HCT116 (cell line): ENCODE measurements around the gene OPTN. TPM values are rescaled to one million over a fixed set of nuclear protein-coding genes. Genes with fewer than 3 reads are reported as not detected.

ENCODE experiments used
- ATAC-seq: fragments of 200-7000 bp; cut with Tn5 transposase; 2 replicates; pipeline ENCODE4 v1.9.1; 2020; ENCODE audit warnings: mild to moderate bottlenecking, moderate library complexity
- BruUV-seq: library from RNA; stranded (reverse); fragments of 400-500 nt; replicated peaks from 2 replicates; lab custom pipeline; 2021; lab: Mats Ljungman, UMichigan
- CTCF ChIA-PET: fragments of 300-600 bp; sonication (Branson Sonifier 250); formaldehyde crosslinking; loops from one replicate; lab custom pipeline; 2021; ENCODE audit warnings: antibody characterized with exemption; lab: Charles Lee
- POLR2A ChIA-PET: fragments of 300-600, 350-600 bp; sonication (Branson Sonifier 250); formaldehyde crosslinking; loops from one replicate; lab custom pipeline; 2021; ENCODE audit warnings: antibody characterized with exemption; lab: Charles Lee
- RAD21 ChIA-PET, 2 experiments: fragments of 300-600 bp; sonication (Branson Sonifier 250); formaldehyde crosslinking; loops; one replicate each; lab custom pipeline; 2023; ENCODE audit warnings: low total read pairs in 2 of 2; ENCODE audit not compliant: uncharacterized antibody in 2 of 2, unreplicated experiment in 2 of 2, low non-redundant PET in 1 of 2; lab: Charles Lee
- DNase-seq: peaks from one replicate; pipeline ENCODE4 v3.0.0-alpha.2; 2010; ENCODE audit warnings: low read depth, low spot score
- H2AFZ ChIP-seq: fragments of 200-600 bp; shearing (Covaris generic), sonication (generic); 2 replicates; pipeline ENCODE4 v1.6.1; 2017; ENCODE audit warnings: low read depth, mixed run types, mixed read lengths, antibody characterized with exemption, low read length; ENCODE audit not compliant: poor library complexity, severe bottlenecking
- H3K27ac ChIP-seq: 2 replicates; pipeline ENCODE4 v1.5.1; 2012; ENCODE audit warnings: low read depth, low read length
- H3K27me3 ChIP-seq: fragments of 200-600 bp; sonication (generic); 2 replicates; pipeline ENCODE4 v1.6.1; 2016; ENCODE audit warnings: mixed run types, low read length, mixed read lengths; ENCODE audit not compliant: insufficient read depth
- H3K36me3 ChIP-seq, 2 experiments: fragments of 200-500 bp in 1 of 2; fragments of 200-600 bp in 1 of 2; sonication (Bioruptor generic) in 1 of 2; sonication (generic) in 1 of 2; 2 replicates each; pipeline versions ENCODE4 v1.5.1 to v1.6.1; 2014 to 2016; ENCODE audit warnings: low read length in 2 of 2, inconsistent platforms in 1 of 2, mixed read lengths in 1 of 2, mixed run types in 1 of 2; ENCODE audit not compliant: insufficient read depth in 2 of 2, control insufficient read depth in 1 of 2
- H3K4me1 ChIP-seq, 2 experiments: fragments of 200-600 bp in 1 of 2; sonication (generic) in 1 of 2; 2 replicates each; pipeline versions ENCODE4 v1.5.1 to v1.6.1; 2012 to 2017; ENCODE audit warnings: low read length in 2 of 2, inconsistent platforms in 1 of 2, mild to moderate bottlenecking in 1 of 2, mixed read lengths in 1 of 2, mixed run types in 1 of 2, moderate library complexity in 1 of 2; ENCODE audit not compliant: insufficient read depth in 2 of 2, control insufficient read depth in 1 of 2
- H3K4me2 ChIP-seq: fragments of 200-600 bp; sonication (generic); 2 replicates; pipeline ENCODE4 v1.6.1; 2017; ENCODE audit warnings: mixed run types, low read length, mixed read lengths
- H3K4me3 ChIP-seq, 2 experiments: fragments of 200-600 bp in 1 of 2; sonication (generic) in 1 of 2; replicated peaks in 1 of 2; 2 replicates each; pipeline ENCODE4 v1.5.1; 2011 to 2016; ENCODE audit warnings: low read length in 2 of 2, control low read depth in 1 of 2, low read depth in 1 of 2, mild to moderate bottlenecking in 1 of 2, mixed read lengths in 1 of 2, mixed run types in 1 of 2
- H3K79me2 ChIP-seq: fragments of 200-600 bp; sonication (generic); 2 replicates; pipeline ENCODE4 v1.6.1; 2017; ENCODE audit warnings: mild to moderate bottlenecking, mixed run types, low read length, moderate library complexity, mixed read lengths; ENCODE audit not compliant: insufficient read depth
- H3K9ac ChIP-seq: fragments of 200-600 bp; sonication (generic); 2 replicates; pipeline ENCODE4 v1.6.1; 2016; ENCODE audit warnings: low read length, mixed read lengths
- H3K9me2 ChIP-seq: fragments of 200-600 bp; sonication (generic), shearing (Covaris generic); 2 replicates; pipeline ENCODE4 v1.6.1; 2017; ENCODE audit warnings: mixed run types, mild to moderate bottlenecking, moderate library complexity; ENCODE audit not compliant: insufficient read depth
- H3K9me3 ChIP-seq, 2 experiments: fragments of 200-500 bp in 1 of 2; fragments of 200-600 bp in 1 of 2; sonication (Bioruptor generic) in 1 of 2; sonication (generic) in 1 of 2; 2 replicates each; pipeline ENCODE4 v1.6.1; 2014 to 2017; ENCODE audit warnings: low read length in 2 of 2, mixed read lengths in 2 of 2, inconsistent platforms in 1 of 2, low read depth in 1 of 2, mild to moderate bottlenecking in 1 of 2, mixed run types in 1 of 2, moderate library complexity in 1 of 2; ENCODE audit not compliant: control insufficient read depth in 1 of 2, insufficient read depth in 1 of 2
- H4K20me1 ChIP-seq: fragments of 200-600 bp; sonication (generic), shearing (Covaris generic); 2 replicates; pipeline ENCODE4 v1.6.1; 2017; ENCODE audit warnings: mixed run types, mild to moderate bottlenecking, moderate library complexity; ENCODE audit not compliant: insufficient read depth
- CBX3 ChIP-seq: IDR thresholded peaks from 2 replicates; pipeline ENCODE4 v1.6.1; 2012; ENCODE audit warnings: low read depth
- CEBPB ChIP-seq: IDR thresholded peaks from 2 replicates; pipeline ENCODE4 v1.6.1; 2012; ENCODE audit warnings: low read depth
- ELF1 ChIP-seq: IDR thresholded peaks from 2 replicates; pipeline ENCODE4 v1.6.1; 2012; ENCODE audit warnings: low read depth, borderline replicate concordance
- EZH2phosphoT487 ChIP-seq: fragments of 200-600 bp; IDR thresholded peaks from 2 replicates; pipeline ENCODE4 v1.6.1; 2018; ENCODE audit warnings: antibody characterized with exemption, borderline replicate concordance
- FOSL1 ChIP-seq: IDR thresholded peaks from 2 replicates; pipeline ENCODE4 v1.6.1; 2012; ENCODE audit warnings: low read depth
- JUND ChIP-seq: IDR thresholded peaks from 2 replicates; pipeline ENCODE4 v1.6.1; 2012
- MAX ChIP-seq: IDR thresholded peaks from 2 replicates; pipeline ENCODE4 v1.6.1; 2012
- POLR2A ChIP-seq: IDR thresholded peaks from 2 replicates; pipeline ENCODE4 v1.7.0; 2011; ENCODE audit warnings: borderline replicate concordance; ENCODE audit not compliant: insufficient read depth, insufficient read length; ENCODE audit errors: extremely low read depth
- POLR2AphosphoS5 ChIP-seq: IDR thresholded peaks from 2 replicates; pipeline ENCODE4 v1.6.1; 2011; ENCODE audit warnings: mild to moderate bottlenecking, low read depth, low read length, moderate library complexity
- RAD21 ChIP-seq: IDR thresholded peaks from 2 replicates; pipeline ENCODE4 v1.6.1; 2012; ENCODE audit warnings: low read depth, mild to moderate bottlenecking
- SIN3A ChIP-seq: IDR thresholded peaks from 2 replicates; pipeline ENCODE4 v1.6.1; 2012; ENCODE audit warnings: low read depth
- SP1 ChIP-seq: IDR thresholded peaks from 2 replicates; pipeline ENCODE4 v1.6.1; 2012; ENCODE audit warnings: low read depth
- SRF ChIP-seq: IDR thresholded peaks from 2 replicates; pipeline ENCODE4 v1.6.1; 2012; ENCODE audit warnings: low read depth
- TCF7L2 ChIP-seq: IDR thresholded peaks from 2 replicates; pipeline ENCODE4 v1.7.0; 2011; ENCODE audit warnings: borderline replicate concordance, inconsistent platforms; ENCODE audit not compliant: insufficient read depth, insufficient read length; ENCODE audit errors: extremely low read depth
- YY1 ChIP-seq: IDR thresholded peaks from 2 replicates; pipeline ENCODE4 v1.6.1; 2011; ENCODE audit warnings: low read length, low read depth, moderate library complexity, mild to moderate bottlenecking; ENCODE audit not compliant: insufficient replicate concordance; ENCODE audit errors: extremely low read depth
- ZNF274 ChIP-seq: fragments of 200-500 bp; sonication (Bioruptor generic); IDR thresholded peaks from 2 replicates; pipeline ENCODE4 v1.6.1; 2014; ENCODE audit warnings: mild to moderate bottlenecking, low read depth, low read length, inconsistent platforms
- intact Hi-C: fragments of 100-400 bp; cut with micrococcal nuclease; formaldehyde crosslinking; loops from 2 replicates; pipeline ENCODE4 v1.10.0; 2022
- total RNA-seq: library from RNA; stranded (reverse); gene quantifications from one replicate; pipeline ENCODE4 v1.2.1, GENCODE V29; 2021; ENCODE audit not compliant: unreplicated experiment
- TF ChIP-seq, protein P1 (sequence below), 3 experiments: fragments of 200-600 bp in 1 of 3; sonication (generic) in 1 of 3; IDR thresholded peaks in 2 of 3; conservative IDR thresholded peaks in 1 of 3; 2 replicates each; pipeline ENCODE4 v1.5.1; 2012 to 2017; ENCODE audit warnings: low read depth in 2 of 3, low read length in 2 of 3, antibody characterized with exemption in 1 of 3, borderline replicate concordance in 1 of 3, control low read depth in 1 of 3, mild to moderate bottlenecking in 1 of 3, mixed read lengths in 1 of 3, mixed run types in 1 of 3, moderate library complexity in 1 of 3; ENCODE audit not compliant: insufficient read depth in 1 of 3
- TF ChIP-seq, protein P2 (sequence below): IDR thresholded peaks from 2 replicates; pipeline ENCODE4 v1.6.1; 2011; ENCODE audit warnings: mild to moderate bottlenecking, low read length, moderate library complexity; ENCODE audit not compliant: insufficient replicate concordance; ENCODE audit errors: extremely low read depth
- TF ChIP-seq, protein P3 (sequence below): IDR thresholded peaks from 2 replicates; pipeline ENCODE4 v1.6.1; 2012

Gene OPTN
- total RNA-seq, 1 experiment from 2014 or later, result 17.0 TPM

- no peak for TF ChIP-seq ZNF274
- TF ChIP-seq RAD21, result no peak
- TF ChIP-seq, all 23 proteins: peak for 0
These were observed 5.2 kb downstream of the OPTN start (continued) for GRCh38 chr10:13105184-13105583.

DNA sequence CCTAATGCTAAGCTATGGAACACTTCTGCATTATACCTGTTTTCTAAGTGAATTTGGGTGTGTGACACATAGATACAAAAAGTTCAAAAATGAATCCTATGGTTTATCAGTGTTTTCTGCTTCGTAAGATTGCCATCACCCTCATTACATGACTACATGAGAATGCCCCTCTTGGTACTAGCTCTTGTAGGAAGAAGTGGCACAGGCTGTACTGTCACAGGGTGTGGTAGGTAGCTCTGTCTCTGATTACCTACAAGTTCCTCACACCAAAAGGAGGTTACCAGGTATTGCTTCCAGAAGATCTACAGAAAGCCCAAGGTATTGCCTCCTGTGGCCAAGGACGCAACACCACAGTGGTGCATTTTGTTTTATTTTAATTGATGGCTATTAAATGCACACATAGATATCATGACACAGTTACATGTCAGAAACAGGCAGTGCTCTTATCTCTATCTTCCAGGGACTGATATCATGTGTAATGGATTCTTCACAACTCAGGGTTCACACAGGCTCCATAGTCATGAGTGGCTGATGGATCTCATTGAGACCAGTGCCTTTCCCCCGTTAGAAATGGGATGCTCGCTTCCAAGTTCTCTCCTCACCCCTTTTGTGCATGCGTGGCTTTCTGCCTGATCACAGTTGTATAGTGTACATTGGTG lies 6.6 kb downstream of the OPTN start:
- CTCF ChIA-PET, result no interaction called here
- H3K9me2 ChIP-seq, result no peaks in the 10 kb centered on the region
- no peak overlapping the region for H2AFZ ChIP-seq
- peaks cover 5 to 6% of the 10 kb centered on the region in 2 experiments for H3K4me1 ChIP-seq
- POLR2A ChIA-PET, result no interaction called here
- TF ChIP-seq YY1 (no peak), CEBPB (no peak), CBX3 (no peak), MAX (no peak), EZH2phosphoT487 (no peak), ZNF274 (no peak), TCF7L2 (no peak), SRF (no peak), POLR2AphosphoS5 (no peak), ELF1 (no peak), JUND (no peak), SP1 (no peak), RAD21 (no peak), FOSL1 (no peak), POLR2A (no peak), SIN3A (no peak)
- TF ChIP-seq, protein P1, sequence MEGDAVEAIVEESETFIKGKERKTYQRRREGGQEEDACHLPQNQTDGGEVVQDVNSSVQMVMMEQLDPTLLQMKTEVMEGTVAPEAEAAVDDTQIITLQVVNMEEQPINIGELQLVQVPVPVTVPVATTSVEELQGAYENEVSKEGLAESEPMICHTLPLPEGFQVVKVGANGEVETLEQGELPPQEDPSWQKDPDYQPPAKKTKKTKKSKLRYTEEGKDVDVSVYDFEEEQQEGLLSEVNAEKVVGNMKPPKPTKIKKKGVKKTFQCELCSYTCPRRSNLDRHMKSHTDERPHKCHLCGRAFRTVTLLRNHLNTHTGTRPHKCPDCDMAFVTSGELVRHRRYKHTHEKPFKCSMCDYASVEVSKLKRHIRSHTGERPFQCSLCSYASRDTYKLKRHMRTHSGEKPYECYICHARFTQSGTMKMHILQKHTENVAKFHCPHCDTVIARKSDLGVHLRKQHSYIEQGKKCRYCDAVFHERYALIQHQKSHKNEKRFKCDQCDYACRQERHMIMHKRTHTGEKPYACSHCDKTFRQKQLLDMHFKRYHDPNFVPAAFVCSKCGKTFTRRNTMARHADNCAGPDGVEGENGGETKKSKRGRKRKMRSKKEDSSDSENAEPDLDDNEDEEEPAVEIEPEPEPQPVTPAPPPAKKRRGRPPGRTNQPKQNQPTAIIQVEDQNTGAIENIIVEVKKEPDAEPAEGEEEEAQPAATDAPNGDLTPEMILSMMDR (IDR thresholded peaks at IDR 0.05 in 2 of 3, conservative IDR thresholded peaks at IDR 0.05 in 1 of 3; ENCODE audit: borderline replicate concordance in 1 of 3, insufficient read depth in 1 of 3, low read depth in 2 of 3, low read length in 2 of 3), result no peak
- TF ChIP-seq, protein P2, sequence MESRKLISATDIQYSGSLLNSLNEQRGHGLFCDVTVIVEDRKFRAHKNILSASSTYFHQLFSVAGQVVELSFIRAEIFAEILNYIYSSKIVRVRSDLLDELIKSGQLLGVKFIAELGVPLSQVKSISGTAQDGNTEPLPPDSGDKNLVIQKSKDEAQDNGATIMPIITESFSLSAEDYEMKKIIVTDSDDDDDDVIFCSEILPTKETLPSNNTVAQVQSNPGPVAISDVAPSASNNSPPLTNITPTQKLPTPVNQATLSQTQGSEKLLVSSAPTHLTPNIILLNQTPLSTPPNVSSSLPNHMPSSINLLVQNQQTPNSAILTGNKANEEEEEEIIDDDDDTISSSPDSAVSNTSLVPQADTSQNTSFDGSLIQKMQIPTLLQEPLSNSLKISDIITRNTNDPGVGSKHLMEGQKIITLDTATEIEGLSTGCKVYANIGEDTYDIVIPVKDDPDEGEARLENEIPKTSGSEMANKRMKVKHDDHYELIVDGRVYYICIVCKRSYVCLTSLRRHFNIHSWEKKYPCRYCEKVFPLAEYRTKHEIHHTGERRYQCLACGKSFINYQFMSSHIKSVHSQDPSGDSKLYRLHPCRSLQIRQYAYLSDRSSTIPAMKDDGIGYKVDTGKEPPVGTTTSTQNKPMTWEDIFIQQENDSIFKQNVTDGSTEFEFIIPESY, result no peak
- TF ChIP-seq, protein P3, sequence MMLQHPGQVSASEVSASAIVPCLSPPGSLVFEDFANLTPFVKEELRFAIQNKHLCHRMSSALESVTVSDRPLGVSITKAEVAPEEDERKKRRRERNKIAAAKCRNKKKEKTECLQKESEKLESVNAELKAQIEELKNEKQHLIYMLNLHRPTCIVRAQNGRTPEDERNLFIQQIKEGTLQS, result no peak
- H3K4me3 ChIP-seq, result no peak overlapping the region
- H3K79me2 ChIP-seq, result no peaks in the 10 kb centered on the region
- intact Hi-C loops, result no loop called here
- no peak overlapping the region for H3K27ac ChIP-seq
- H3K9ac ChIP-seq, result no peak overlapping the region
- RAD21 ChIA-PET, result no interaction called here
- no peaks in the 10 kb centered on the region for H3K9me3 ChIP-seq
- H3K36me3 ChIP-seq, result no peaks in the 10 kb centered on the region
- no peak for ATAC-seq
- no peak for DNase-seq
- no peaks in the 10 kb centered on the region for H4K20me1 ChIP-seq
- H3K27me3 ChIP-seq, result no peaks in the 10 kb centered on the region
- BruUV-seq, result no TSS peak
- no peak overlapping the region for H3K4me2 ChIP-seq
